ENCODE measurements around the gene ABCC1.
"Not testable (repeated sequence)": the region's sequence is repeated elsewhere in the genome, so short reads cannot be mapped to it uniquely, and the experiment has no call there.

The ABCC1 gene

DNA sequence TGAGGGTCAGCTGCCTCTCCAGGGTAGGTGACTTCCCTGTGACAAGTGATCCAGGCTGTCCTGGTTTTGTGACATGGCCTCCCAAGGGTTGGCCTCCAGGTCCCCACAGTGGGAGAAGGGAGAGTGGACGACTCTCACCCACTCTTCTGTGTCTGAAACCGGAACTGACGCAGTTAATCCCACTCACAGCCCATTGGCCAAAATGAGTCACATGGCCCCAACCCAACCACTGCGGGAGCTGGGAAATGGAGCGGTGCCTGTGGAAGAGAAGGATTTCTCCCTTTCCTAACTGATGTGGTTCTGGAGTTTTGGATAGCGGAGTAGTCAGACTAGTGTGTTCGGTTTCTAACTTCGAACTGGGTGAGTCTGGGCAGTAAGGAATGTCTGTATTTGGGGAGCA lies 194.5 kb downstream of the ABCC1 start:
- no peak for DNase-seq

DNA sequence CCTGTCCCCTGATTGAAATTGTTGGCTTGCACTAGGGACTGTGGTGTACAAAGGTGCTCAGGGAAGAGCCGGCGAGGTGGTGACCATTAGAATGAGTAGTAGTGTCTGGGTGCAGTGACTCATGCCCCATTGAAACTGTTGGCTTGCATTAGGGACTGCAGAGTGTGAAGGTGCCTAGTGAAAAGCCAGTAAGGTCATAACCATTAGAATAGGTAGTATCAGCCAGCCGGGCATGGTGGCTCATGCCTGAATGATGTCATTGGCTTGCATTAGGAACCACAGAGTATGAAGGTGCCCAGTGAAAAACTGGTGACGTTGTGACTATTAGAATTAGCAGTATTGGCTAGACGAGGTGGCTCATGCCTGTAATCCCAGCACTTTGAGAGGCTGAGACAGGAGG lies 195.0 kb downstream of the ABCC1 start:
- no peak for DNase-seq

- no peak for DNase-seq
Observed at GRCh38 chr16:16145286-16145685, 195.9 kb downstream of the ABCC1 start.

DNA sequence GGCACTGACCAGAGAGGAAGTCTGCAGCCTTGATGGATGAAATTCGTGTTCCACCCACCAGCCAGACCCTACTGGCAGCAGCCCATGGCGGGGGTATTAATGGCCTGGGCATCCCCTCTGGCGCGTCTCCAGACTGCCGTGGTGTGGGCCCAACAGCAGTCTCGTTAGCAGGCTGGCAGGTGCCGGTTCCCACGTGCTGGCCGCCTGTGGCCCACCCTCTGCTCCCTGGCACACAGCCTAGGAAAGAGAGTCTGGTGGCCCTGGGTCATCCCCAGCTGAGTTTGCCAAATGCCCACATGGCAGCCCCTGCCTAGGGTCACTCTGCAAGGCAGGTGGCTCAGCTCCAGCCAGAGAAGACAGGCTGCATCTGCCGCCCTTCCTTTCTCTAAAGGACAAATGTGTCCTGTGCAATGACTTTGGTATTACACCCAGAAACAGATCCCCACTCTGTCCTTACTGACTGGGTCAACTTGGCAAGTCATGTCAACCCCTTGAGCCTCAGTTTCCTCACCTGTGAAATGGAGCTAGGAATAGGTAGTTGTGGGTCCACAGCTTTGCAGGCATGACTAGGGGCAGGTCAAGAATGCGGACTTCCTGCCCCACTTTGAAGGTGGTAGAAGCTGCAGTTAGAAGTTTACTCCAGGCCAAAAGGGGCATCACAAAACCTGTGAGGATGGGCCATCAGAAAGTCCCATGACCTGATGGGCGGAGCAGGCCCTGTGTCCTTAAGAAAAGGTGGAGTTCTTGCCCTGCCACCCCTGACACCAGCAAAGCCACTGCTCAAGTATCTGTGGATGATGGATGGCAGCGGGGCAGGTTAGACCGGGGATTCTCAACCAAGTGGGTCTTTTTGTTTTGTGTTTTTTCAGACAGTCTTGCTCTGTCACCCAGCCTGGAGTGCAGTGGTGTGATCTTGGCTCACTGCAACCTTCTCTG lies 197.2 kb downstream of the ABCC1 start:
- DNase-seq = no peak

DNA sequence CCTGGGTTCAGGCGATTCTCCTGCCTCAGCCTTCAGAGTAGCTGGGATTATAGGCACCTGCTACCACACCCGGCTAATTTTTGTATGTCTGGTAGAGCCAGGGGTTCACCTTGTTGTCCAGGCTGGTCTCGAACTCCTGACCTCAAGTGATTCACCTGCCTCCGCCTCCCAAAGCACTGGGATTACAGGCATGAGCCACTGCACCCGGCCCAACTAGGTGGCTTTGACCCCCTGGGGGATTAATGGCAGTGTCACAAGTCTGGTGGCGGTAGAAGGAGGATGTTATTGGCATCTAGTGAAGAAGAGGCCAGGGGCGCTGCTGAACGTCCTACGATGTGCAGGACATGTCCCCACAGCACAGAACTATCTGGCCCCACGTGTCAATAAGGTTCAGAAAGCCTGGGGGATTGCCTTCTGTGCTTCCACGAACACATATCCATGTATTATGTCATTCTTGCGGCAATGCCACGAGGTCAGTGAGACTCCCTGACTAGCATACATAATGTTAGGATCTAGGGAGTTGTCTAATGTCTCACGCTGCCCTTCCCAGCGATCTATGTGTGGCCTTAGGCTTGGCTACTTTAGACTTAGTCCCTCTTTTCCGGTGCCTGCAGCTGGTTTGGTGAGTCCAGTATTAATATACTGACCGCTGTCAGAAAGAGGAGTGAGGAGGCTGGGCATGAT lies 198.0 kb downstream of the ABCC1 start:
- DNase-seq = no peak

- DNase-seq = not testable (repeated sequence)
Observed at GRCh38 chr16:16148000-16148599, 198.7 kb downstream of the ABCC1 start.

DNA sequence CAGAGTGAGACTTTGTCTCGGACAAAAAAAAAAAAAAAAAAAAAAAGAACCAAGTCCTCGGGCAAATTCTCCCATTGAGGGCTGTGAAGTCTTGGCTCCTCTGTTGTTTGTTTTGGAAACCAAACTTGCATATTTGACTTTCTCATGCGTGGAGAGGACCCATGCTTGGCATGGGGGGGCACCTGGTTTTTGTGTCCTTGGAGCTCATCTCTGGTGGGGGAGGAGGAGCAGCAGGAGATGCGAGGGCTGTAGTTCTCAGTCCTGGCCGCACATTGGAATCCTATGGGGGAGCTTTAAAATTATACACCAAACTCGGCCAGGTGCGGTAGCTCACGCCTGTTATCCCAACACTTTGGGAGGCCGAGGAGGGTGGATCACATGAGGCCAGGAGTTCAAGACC lies 199.3 kb downstream of the ABCC1 start:
- DNase-seq = no peak

GRCh38 chr16:16149710-16150116 lies 200.3 kb downstream of the ABCC1 start:
- DNase-seq = no peak

- no peak for DNase-seq
Observed at GRCh38 chr16:16150117-16150877, 200.9 kb downstream of the ABCC1 start.

DNA sequence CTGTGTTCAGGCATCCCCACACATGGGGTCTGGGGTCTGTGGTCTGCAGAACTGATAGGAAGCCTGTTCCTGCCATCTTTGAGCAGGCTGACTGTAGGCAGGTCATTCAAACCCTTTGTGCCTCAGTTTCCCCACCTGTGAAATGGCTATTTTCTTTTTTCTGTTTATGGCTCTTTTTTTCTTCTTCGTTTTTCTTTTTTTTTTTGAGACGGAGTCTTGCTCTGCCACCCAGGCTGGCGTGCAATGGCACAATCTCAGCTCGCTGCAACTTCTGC lies 201.4 kb downstream of the ABCC1 start:
- DNase-seq = no peak

GRCh38 chr16:16151315-16151714 lies 201.9 kb downstream of the ABCC1 start:
- no peak for DNase-seq

DNA sequence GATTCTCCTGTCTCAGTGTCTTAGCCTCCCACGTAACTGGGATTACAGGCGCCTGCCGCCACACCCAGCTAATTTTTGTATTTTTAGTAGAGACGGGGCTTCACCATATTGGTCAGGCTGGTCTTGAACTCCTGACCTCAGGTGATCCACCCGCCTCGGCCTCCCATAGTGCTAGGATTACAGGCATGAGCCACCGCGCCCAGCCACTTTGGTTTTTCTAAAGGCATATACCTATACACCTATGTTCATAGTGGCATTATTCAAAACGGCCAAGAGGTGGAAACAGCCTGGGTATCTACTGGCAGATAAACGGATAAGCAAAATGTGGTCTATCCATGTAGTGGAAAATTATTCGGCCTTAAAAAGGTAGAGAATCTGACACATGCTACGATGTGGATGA lies 203.6 kb downstream of the ABCC1 start:
- DNase-seq = not testable (repeated sequence)

DNA sequence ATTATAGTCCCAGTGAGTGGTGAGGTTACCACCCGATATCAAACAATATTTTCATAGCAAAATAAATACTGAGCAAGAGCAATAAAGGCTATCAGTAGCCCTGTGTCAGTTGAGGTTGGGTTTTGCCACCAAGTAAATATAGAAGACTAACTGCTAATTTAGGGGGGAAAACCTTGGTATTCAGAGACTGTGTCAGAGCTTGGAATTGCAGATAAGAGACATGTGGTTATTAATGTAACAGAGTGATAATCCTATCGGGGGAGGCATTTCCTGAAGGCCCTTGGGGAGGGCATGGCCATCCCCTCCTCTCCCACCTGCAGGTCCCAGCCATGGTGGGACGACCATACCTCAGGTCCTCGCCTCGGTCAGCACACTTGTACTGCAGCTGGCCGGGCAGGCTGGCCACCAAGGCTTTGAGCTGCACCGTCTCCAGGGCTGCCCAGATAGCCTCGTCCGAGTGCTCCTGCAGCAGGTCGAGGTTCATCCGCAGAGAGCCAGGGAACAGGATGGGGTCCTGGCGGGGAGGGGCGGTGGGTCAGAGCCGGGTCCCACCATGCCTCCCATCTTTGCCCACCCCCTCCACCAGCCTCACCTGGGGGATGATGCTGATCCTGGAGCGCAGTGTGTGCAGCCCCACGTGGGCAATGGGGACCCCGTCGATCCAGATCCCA lies 205.0 kb downstream of the ABCC1 start:
- DNase-seq = no peak

GRCh38 chr16:16155234-16155633 lies 205.8 kb downstream of the ABCC1 start:
- no peak for DNase-seq

DNA sequence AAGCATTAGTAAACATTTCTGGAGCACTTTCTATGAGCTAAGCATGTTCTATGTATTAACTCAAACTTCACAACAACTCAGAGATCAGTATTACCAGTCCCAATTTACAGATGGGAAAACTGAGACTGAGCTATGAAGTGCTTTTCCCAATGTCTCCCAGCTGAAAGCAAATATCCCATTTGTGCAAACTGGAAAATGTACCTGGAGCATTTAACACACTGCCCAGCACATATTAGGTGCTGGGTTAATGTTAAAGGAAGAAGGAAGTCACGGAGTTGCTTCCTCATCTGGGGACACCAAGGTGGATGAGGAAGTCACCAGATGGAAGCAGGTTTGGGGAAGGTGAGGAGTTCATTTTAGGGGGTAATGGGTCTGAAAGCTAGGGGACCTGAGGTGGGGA lies 207.8 kb downstream of the ABCC1 start:
- no peak for DNase-seq

- DNase-seq = no peak
Observed at GRCh38 chr16:16158082-16158658, 208.8 kb downstream of the ABCC1 start.

GRCh38 chr16:16158741-16159374 lies 209.4 kb downstream of the ABCC1 start:
- DNase-seq = no peak

- no peak for DNase-seq
Observed at GRCh38 chr16:16159662-16160061, 210.2 kb downstream of the ABCC1 start.

GRCh38 chr16:16161319-16161718 lies 211.9 kb downstream of the ABCC1 start:
- DNase-seq = no peak

GRCh38 chr16:16161840-16162239 lies 212.4 kb downstream of the ABCC1 start:
- not testable (repeated sequence) for DNase-seq

DNA sequence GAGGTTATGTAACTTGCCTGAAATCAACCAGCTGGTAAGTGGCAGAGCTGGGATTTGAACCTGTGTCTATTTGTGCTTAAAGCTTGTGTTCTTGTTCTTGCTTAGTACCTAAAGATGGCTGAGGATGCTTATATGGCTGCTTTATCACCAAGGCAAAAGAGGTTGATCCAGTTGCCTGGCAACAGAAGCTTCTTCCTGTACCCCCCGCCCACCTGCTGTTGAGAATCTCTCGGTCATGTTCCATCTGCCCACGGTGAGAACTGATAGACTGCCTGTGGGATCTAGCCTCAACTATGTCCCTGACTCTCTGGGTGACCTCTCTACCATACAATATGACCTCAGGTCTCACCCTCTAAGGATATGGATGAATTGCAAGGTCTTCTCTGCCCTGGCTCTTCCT lies 213.2 kb downstream of the ABCC1 start:
- DNase-seq = no peak

DNA sequence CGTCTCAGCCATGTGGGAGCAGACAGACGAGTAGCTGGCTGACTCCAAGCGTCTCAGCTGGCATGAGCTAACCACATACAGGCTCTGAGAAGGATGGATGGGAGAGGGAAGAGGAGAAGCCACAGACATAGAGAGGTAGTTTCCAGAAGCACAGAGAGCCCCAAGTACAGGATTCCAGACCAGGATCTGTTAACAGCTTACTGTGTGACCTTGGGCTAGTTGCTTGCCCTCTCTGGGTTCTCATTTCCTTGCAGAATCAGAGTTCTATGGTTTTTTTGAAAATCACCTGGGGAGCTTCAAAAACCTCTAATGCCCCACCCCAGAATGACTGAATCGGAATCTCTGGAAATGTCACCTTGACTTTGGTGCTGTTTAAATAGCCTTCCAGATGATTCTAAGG lies 213.7 kb downstream of the ABCC1 start:
- DNase-seq = no peak

Data from NCI-H187 (cell line).